Measurements from ENCODE around the gene MOBP.

MOBP gene

DNA sequence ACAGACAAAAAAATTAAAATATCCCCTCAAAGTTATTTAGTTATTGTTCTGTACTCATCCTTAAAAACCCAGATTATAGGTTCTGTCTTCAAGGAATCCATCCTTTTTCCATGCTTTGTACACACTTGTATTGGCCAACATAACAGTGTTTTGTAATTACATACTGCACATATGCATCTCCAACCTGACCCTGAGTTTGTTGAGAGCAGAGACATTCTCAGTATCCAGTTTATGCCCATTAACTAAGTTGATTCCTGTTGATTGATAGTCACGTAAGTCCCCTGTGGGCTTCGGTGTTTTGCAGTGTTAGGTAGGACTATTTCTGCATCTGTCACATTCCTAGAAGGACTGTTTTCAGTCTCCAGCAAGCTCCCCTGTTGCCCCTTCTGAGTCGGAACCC is 33.6 kb downstream of the MOBP start:
- DNase-seq, result no peak

- DNase-seq, result no peak
Measured at GRCh38 chr3:39501968-39502837, 34.7 kb downstream of the MOBP start.

DNA sequence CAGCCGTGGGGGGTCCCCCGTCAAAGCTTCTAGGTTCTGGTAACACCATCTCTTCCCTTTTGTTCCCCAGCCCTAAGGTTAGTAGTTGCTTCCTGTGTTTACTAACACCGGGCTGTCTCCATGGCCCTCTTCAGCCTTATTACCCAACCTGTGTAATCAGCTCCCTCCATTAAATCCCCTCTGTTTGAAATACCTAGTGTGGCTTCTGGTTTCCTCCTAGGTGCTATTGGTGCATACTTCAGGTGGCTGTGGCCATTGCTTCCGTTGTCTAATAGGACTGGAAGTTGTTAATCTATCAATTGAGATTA is 35.3 kb downstream of the MOBP start:
- DNase-seq, result no peak

- no peak for DNase-seq
Measured at GRCh38 chr3:39505866-39506742, 38.6 kb downstream of the MOBP start.

DNA sequence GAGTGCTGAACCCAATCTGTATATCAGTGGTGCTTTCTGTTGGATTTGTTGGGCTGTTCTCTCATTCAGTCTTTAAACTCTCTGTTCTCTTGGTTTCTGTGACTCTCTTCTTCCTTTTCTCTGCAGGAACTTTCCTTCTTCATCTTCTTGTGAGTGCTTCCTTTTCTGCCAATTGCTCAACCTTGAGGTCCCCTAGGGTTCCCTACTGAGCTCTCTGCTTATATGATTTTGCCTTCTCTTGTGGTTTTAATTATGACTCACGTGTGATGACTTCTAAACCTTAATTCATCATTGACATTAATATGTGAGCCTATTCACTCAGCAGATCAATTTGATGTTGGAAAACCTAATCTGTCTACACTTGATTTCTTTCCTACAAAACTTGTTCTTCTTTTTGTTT is 39.4 kb downstream of the MOBP start:
- no peak for DNase-seq

GRCh38 chr3:39513791-39514369 is 46.4 kb downstream of the MOBP start:
- DNase-seq, result no peak

GRCh38 chr3:39515681-39516441 is 48.4 kb downstream of the MOBP start:
- DNase-seq, result no peak

DNA sequence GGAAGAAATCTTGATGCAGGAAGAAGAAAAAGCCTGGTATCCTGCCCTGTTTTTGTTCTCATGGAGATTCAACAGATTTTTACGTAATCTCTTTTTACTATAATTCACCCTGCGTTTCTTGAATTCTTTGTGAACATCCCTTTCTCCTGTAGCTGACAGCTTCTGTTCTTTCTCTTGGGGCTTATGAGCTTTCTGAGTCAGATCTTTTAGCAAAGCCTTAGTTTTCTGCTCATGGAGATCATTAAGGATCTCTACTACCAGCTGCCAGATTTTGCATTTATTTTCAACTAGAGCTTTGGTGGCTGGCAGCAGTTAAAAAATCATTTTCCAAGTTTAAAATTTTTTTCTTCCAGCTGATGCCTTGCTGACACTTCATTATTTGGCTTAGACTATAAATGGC is 51.6 kb downstream of the MOBP start:
- DNase-seq, result no peak

DNA sequence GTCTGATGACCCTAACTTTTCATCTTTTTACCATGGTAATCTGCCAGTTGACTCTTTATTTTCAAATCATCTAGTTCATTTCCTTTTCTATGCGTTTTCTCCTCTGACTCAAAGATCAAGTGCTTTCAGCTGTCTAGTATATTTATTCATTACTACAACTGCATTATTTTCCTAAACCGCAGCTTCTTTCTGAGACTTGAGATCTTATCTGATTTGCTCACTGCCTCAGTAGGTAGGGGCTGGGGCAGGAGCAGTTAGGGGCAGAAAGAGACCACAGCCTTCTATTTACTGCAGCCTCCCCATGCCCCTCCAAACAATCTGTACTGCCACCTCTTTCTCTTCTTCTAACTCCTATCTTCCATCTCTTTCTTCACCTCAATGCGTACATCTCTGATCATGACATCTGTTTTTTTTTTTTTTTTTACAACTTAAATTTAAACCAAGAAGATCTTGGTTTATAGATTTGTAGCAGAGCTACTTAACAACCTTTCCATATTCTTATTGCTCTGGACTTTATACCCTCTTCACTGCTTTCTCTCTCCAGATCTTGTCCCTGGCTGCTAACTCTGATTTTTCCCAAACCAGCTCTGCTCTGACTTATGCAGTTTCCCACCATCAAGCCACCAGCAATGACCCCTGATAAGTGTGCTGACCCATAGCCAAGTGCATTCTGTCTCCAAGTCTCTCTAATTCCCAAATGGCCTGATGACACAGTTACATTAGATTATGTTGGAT is 52.2 kb downstream of the MOBP start:
- DNase-seq, result no peak

DNA sequence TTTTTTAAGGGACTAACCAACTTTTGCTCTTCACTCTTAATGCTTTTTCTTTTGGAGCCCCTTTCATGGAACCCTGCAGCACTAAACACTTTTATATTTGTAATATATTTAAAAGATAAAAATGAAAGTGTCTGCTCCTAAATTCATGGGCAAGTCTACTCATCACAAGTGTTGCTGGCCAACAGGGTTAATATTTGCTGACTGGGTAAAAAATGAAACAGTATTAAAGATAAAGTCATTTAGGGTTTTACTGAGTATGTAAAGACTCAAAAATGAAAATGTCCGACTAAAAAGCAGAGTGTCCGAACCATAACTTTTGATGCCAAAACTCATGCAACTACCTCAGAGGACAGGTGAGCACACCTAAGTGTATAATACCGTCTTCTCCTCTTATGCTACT is 54.0 kb downstream of the MOBP start:
- no peak for DNase-seq

DNA sequence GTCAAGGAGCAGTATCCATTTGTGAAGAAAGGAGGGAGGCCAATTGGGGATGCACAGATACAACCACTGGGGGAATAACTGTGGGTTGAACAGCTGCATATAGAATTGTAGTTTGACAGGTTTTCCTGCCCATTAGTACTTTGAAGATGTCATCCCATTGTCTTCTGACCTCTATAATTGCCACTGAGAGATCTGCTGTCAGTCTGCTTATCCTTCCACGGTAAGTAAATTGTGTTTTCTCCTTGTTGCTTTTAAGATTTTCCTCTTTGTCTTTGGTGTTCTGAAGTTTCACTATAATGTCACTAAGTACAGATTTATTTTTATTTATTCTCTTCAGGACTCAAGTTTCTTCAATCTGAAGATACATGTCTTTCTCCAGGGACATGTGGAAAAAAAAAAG is 56.6 kb downstream of the MOBP start:
- DNase-seq, result no peak

- DNase-seq, result no peak
Measured at GRCh38 chr3:39528844-39529243, 61.4 kb downstream of the MOBP start.

- no peak for DNase-seq
Measured at GRCh38 chr3:39529577-39529976, 62.1 kb downstream of the MOBP start.

GRCh38 chr3:39531066-39531465 is 63.6 kb downstream of the MOBP start:
- DNase-seq, result no peak

- DNase-seq, result no peak
Measured at GRCh38 chr3:39531665-39532064, 64.2 kb downstream of the MOBP start.

- no peak for DNase-seq
Measured at GRCh38 chr3:39532777-39533176, 65.3 kb downstream of the MOBP start.

DNA sequence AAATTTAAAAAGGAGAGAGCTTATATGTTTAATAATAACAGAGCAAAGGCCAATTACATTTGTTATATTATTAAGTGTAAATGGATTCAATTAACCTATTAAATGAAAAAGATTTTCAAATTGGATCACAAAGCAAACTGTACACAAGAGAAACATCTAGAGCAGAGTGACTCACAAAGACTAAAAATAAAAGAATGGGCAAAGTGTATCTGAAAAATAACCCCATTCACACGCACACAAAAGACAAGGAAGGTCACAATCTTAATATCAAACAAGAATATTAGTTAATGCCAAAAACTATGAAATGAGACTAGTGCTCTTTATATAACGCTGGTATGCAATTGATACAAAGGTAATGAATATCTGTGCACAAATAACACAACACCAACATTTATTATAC is 65.7 kb downstream of the MOBP start:
- no peak for DNase-seq

DNA sequence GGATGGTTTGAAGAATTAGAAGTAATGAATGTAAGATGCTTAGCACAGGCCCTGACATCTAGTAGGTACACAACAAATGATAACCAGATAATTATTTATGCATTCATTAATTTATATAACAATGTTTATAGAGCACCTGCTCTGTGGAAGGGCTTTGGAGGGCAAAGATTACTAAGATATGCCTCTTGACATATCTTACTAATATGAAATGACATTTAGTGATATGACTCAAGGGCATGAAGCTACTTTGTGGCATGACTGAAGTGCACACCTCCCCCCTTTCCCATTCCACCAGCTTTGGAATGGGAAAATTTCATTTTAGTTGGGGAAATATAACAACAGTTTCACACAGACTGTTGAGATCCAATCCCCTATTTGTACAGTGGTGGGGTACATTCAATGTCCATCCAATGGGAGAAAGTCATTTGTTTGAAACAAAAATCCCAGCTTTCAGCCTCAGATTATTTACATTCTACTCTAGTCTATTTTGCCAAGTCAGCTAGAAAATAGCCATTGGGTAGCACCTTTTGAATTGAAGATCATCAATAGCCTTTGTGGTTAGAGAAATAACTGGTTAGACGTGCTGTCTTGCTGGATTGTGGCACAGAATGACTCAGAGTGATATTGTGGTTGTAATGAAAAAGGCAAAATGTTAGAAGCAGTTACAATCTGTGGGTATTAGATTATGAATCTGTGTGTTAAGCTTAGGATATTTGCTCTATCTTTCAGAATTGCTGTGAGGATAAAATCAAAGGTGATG is 72.9 kb downstream of the MOBP start:
- no peak for DNase-seq

DNA sequence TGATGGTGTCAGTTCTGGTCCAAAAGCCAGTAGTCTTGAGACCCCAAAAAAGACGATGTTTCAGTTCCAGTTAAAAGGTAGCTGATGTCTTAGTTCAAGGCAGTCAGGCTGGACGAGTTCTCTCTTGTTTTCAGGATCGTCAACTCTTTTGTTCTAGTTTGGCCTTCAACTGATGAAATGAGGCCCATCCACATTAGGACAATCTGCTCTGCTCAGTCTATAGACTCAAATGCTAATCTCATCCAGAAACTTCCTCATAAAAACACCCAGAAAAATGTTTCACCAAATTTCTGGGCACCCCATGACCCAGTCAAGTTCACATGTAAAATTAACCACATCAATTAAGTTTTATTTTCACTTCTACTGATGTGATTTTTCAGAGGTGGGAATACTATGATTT is 74.0 kb downstream of the MOBP start:
- no peak for DNase-seq

GRCh38 chr3:39541917-39542329 is 74.4 kb downstream of the MOBP start:
- DNase-seq, result no peak

GRCh38 chr3:39542588-39542988 is 75.1 kb downstream of the MOBP start:
- DNase-seq, result no peak

DNA sequence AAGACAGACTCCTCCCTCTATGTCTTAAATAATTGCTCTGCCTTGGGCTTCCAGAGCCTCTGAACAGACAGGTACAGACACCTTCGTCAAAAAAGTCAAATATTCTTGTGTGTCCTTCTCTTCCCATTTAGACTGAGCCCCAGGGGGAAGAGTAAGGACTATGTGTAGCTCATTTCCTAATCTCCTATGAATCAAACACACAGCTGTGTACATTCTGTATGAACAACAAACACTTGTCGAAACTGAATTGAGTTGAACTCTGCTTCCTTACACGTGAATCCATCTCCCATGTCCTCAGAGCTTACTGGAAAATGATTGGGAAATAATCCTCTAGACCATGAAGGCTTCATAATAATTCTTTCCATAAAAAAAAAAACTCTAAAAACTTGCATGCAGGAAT is 80.8 kb downstream of the MOBP start:
- no peak for DNase-seq
